Peyer's patch (tissue), 4 donors: ENCODE results near the gene EDEM1. TPM values are rescaled to one million over a fixed set of nuclear protein-coding genes. Genes with fewer than 3 reads are reported as not detected.
"Not testable (repeated sequence)": the region's sequence is repeated elsewhere in the genome, so short reads cannot be mapped to it uniquely, and the experiment has no call there.

Experiments
- DNase-seq, 3 donors: peaks; one replicate each; pipeline ENCODE4 v3.0.0-alpha.2; 2017 to 2019
- H3K27ac ChIP-seq, 4 donors: fragments of 200-600 bp; sonication (generic); one replicate each; pipeline ENCODE4 v1.5.1; 2016 to 2019
- H3K27me3 ChIP-seq, 2 donors: fragments of 200-600 bp; sonication (generic); one replicate each; pipeline ENCODE4 v1.5.1; 2019
- H3K36me3 ChIP-seq, 3 donors: fragments of 200-600 bp; sonication (generic); one replicate each; pipeline ENCODE4 v1.5.1; 2016 to 2019
- H3K4me1 ChIP-seq, 4 donors: fragments of 200-600 bp; sonication (generic); one replicate each; pipeline ENCODE4 v1.5.1; 2016 to 2019
- H3K4me3 ChIP-seq, 4 donors: fragments of 200-600 bp; sonication (generic); 1 replicate in 3 of 4; 2 replicates in 1 of 4; pipeline ENCODE4 v1.5.1; 2016 to 2019; ENCODE audit warnings: mild to moderate bottlenecking in 1 of 4
- H3K9me3 ChIP-seq, 4 donors: fragments of 200-600 bp; sonication (generic); one replicate each; pipeline ENCODE4 v1.5.1; 2016 to 2019; ENCODE audit warnings: mild to moderate bottlenecking in 1 of 4
- CTCF ChIP-seq, 6 experiments: fragments of 450-650 bp in 4 of 6; fragments of 200-600 bp in 2 of 6; sonication (generic) in 1 of 6; IDR thresholded peaks; one replicate each; pipeline ENCODE4 v1.5.1; 2017 to 2019; ENCODE audit warnings: antibody characterized with exemption in 6 of 6, mild to moderate bottlenecking in 3 of 6, moderate library complexity in 1 of 6
- POLR2A ChIP-seq, 2 donors: fragments of 450-650 bp; IDR thresholded peaks; one replicate each; pipeline ENCODE4 v1.5.1; 2017; ENCODE audit warnings: antibody characterized with exemption in 2 of 2, mild to moderate bottlenecking in 2 of 2, moderate library complexity in 2 of 2
- total RNA-seq, 4 donors: library from RNA; depleted of rRNA; stranded (reverse); fragments of >200 nt; gene quantifications; one replicate each; pipeline ENCODE4 v1.1.0, GENCODE V29; 2016

EDEM1 gene
- total RNA-seq, 4 donors from 2014 or later: 50.1 to 118 (median 58.8) TPM

GRCh38 chr3:5165698-5166097, 21.8 kb upstream of the EDEM1 start:
- Histone ChIP-seq H3K27ac (no peak overlapping the region), H3K9me3 (no peaks in the 10 kb centered on the region), H3K4me3 (no peak overlapping the region), H3K27me3 (no peaks in the 10 kb centered on the region), H3K36me3 (no peaks in the 10 kb centered on the region), H3K4me1 (peaks cover 0 to 6% (median 2%) of the 10 kb centered on the region in 4 donors)
- TF ChIP-seq POLR2A (IDR thresholded peaks at IDR 0.05) (no peak), CTCF (IDR thresholded peaks at IDR 0.05) (no peak)
- DNase-seq: no peak

DNA sequence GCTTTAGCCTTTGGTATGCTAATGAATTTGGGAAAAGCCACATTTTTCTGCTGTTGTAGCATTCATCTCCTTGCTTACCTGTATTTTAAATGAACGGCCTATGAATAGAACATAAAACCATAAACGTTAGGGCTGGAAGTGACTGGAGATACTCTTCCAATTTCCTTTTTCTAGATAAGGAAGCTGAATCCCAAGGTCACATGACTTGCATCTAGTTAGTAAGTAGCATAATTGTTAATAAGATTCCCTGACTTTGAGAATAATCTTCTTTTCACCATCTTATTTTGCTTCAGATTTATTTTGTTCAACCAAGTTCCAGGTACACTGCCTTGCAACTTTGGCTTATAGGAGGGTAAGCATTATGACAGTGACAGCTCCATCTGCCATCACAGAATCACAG, 20.7 kb upstream of the EDEM1 start:
- H3K36me3 ChIP-seq: peaks cover 0 to 7% (median 0%) of the 10 kb centered on the region in 3 donors
- TF ChIP-seq CTCF (IDR thresholded peaks at IDR 0.05): no peak
- TF ChIP-seq POLR2A (IDR thresholded peaks at IDR 0.05): no peak

DNA sequence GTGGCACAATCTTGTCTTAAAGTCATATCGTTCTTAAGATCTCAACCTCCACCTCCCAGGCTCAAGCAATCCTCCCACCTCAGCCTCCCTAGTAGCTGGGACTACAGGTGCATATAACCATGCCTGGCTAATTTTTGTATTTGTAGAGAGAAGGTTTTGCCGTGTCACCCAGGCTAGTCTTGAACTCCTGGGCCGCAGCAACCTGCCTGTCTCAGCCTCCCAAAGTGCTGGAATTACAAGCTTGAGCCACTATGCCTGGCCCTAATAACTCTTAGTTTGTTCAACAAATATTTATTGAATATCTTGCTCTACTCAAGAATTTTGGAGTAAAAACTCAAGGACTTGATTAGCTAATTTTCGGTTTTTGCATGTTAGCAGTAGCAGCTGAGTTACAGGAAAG, 19.4 kb upstream of the EDEM1 start:
- Histone ChIP-seq H3K9me3 (no peaks in the 10 kb centered on the region), H3K27me3 (no peaks in the 10 kb centered on the region), H3K4me1 (peaks cover 0 to 6% (median 0%) of the 10 kb centered on the region in 4 donors), H3K27ac (no peak overlapping the region), H3K36me3 (peaks cover 0 to 17% (median 0%) of the 10 kb centered on the region in 3 donors), H3K4me3 (no peak overlapping the region)
- no peak for DNase-seq
- TF ChIP-seq CTCF (IDR thresholded peaks at IDR 0.05) (no peak), POLR2A (IDR thresholded peaks at IDR 0.05) (no peak)

More for the DNA sequence above, 20.7 kb upstream of the EDEM1 start:
- DNase-seq: no peak
- Histone ChIP-seq H3K4me1 (peaks cover 0 to 6% (median 2%) of the 10 kb centered on the region in 4 donors), H3K27me3 (no peaks in the 10 kb centered on the region), H3K4me3 (no peak overlapping the region), H3K27ac (no peak overlapping the region), H3K9me3 (no peaks in the 10 kb centered on the region)

DNA sequence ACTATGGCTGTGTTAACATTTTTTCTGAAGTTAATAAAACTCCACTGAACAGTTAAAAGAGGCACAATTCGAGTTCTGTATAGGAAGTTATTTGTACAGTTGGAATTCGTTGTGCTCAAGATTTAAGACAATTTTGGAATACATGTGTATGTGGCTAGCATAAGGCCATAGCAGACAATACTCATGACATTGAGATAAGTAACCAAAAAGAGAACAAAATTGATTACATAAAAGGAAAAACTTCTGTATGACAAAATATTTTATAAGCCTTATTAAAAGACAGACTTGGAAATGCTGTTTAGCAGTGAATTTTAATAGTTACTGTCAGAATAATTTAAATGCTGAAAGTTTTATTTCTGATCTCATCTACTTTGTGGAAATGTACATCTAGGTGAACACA, 17.7 kb upstream of the EDEM1 start:
- peaks cover 0 to 30% (median 0%) of the 10 kb centered on the region in 3 donors for H3K36me3 ChIP-seq
- TF ChIP-seq POLR2A (IDR thresholded peaks at IDR 0.05) (no peak), CTCF (IDR thresholded peaks at IDR 0.05) (no peak)
- H3K4me3 ChIP-seq: no peak overlapping the region
- no peak for DNase-seq
- H3K9me3 ChIP-seq: no peaks in the 10 kb centered on the region
- no peaks in the 10 kb centered on the region for H3K27me3 ChIP-seq
- no peak overlapping the region for H3K27ac ChIP-seq
- H3K4me1 ChIP-seq: peaks cover 0 to 6% (median 0%) of the 10 kb centered on the region in 4 donors

GRCh38 chr3:5170975-5171374, 16.5 kb upstream of the EDEM1 start:
- no peak overlapping the region for H3K27ac ChIP-seq
- H3K36me3 ChIP-seq: peaks cover 0 to 38% (median 0%) of the 10 kb centered on the region in 3 donors
- DNase-seq: no peak
- H3K4me3 ChIP-seq: no peak overlapping the region
- TF ChIP-seq CTCF (IDR thresholded peaks at IDR 0.05): no peak
- no peaks in the 10 kb centered on the region for H3K9me3 ChIP-seq
- no peaks in the 10 kb centered on the region for H3K27me3 ChIP-seq
- peaks cover 0 to 6% (median 0%) of the 10 kb centered on the region in 4 donors for H3K4me1 ChIP-seq

DNA sequence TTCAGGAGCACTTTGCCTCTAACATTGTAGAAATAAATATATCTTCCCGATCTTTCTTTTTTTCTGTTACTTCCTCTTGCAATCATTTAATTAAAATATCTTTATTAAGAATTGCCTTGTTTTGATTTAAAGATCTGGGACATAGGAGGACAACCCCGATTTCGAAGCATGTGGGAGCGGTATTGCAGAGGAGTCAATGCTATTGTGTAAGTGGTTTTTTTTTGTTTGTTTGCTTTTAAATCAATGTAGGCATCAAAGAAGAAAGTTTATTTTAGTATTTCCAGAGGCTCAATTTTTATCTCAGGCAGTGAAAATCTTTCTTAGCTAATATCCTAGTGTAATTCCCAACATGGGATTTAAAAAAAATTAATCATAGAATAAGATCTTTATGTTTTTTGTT, 15.5 kb upstream of the EDEM1 start:
- Histone ChIP-seq H3K4me3 (no peak overlapping the region), H3K27ac (no peak overlapping the region), H3K27me3 (no peaks in the 10 kb centered on the region), H3K36me3 (peaks cover 0 to 48% (median 0%) of the 10 kb centered on the region in 3 donors), H3K9me3 (no peaks in the 10 kb centered on the region), H3K4me1 (peaks cover 0 to 6% (median 0%) of the 10 kb centered on the region in 4 donors)
- TF ChIP-seq POLR2A (IDR thresholded peaks at IDR 0.05) (no peak), CTCF (IDR thresholded peaks at IDR 0.05) (no peak)
- no peak for DNase-seq

- DNase-seq, H3K27ac ChIP-seq, H3K4me3 ChIP-seq, H3K4me1 ChIP-seq, H3K9me3 ChIP-seq, H3K27me3 ChIP-seq: not testable (repeated sequence)
- H3K36me3 ChIP-seq: peaks cover 0 to 72% (median 0%) of the 10 kb centered on the region in 3 donors
Observed at GRCh38 chr3:5179036-5179435, 8.5 kb upstream of the EDEM1 start.
